Gastrocnemius medialis (tissue), 4 donors: ENCODE results near the gene HM13.

Source experiments
- CTCF ChIP-seq, 5 experiments: fragments of 450-650 bp in 3 of 5; fragments of 200-600 bp in 2 of 5; sonication (generic) in 2 of 5; IDR thresholded peaks in 4 of 5; conservative IDR thresholded peaks in 1 of 5; 1 replicate in 4 of 5; 2 replicates in 1 of 5; pipeline ENCODE4 v1.5.1; 2016 to 2019; ENCODE audit warnings: antibody characterized with exemption in 5 of 5, mild to moderate bottlenecking in 3 of 5, moderate library complexity in 3 of 5
- POLR2A ChIP-seq, 2 donors: fragments of 450-650 bp; IDR thresholded peaks; one replicate each; pipeline ENCODE4 v1.6.1; 2017; ENCODE audit warnings: antibody characterized with exemption in 2 of 2, mild to moderate bottlenecking in 2 of 2, moderate library complexity in 2 of 2

- no peak for TF ChIP-seq CTCF (IDR thresholded peaks at IDR 0.05 in 4 of 5, conservative IDR thresholded peaks at IDR 0.05 in 1 of 5)
- TF ChIP-seq POLR2A (IDR thresholded peaks at IDR 0.05) = no peak
Measured at GRCh38 chr20:31516651-31517050, 2.4 kb downstream of the HM13 start.
